K562 (cell line): ENCODE results near the gene TOX2. TPM values are rescaled to one million over a fixed set of nuclear protein-coding genes. Genes with fewer than 3 reads are reported as not detected.

Experiments used
- ATAC-seq: fragments of 200-7000 bp; cut with Tn5 transposase; 3 replicates; pipeline ENCODE4 v1.9.1; 2020; ENCODE audit warnings: moderate library complexity
- BruUV-seq: library from RNA; stranded (reverse); fragments of 400-500 nt; replicated peaks from 2 replicates; lab custom pipeline; 2021; lab: Mats Ljungman, UMichigan
- CTCF ChIA-PET: fragments of 300-600 bp; formaldehyde crosslinking; extraction: SDS; loops from one replicate; lab custom pipeline; 2021; ENCODE audit warnings: low intra/inter-chr PET ratio; lab: Yijun Ruan, JAX
- POLR2A ChIA-PET: fragments of 300-600, 350-650 bp; sonication (Branson Sonifier 250); formaldehyde crosslinking; extraction: SDS; loops from one replicate; lab custom pipeline; 2021; ENCODE audit warnings: antibody characterized with exemption, inconsistent platforms; lab: Yijun Ruan, JAX
- DNase-seq, 4 experiments: peaks; one replicate each; pipeline versions ENCODE4 v3.0.0 to v3.0.0-alpha.2; 2011 to 2018; ENCODE audit warnings: low spot score in 3 of 4, mixed read lengths in 3 of 4; ENCODE audit errors: extremely low read depth in 1 of 4
- FAIRE-seq: peaks from 2 replicates; lab custom pipeline; 2011; peaks lifted over from hg19 to GRCh38; lab: Jason Lieb, UNC
- H2AFZ ChIP-seq: 2 replicates; pipeline ENCODE4 v1.6.0; 2011; ENCODE audit warnings: low read depth, low read length, control low read depth, inconsistent platforms
- H3K27ac ChIP-seq: fragments of 200-600 bp; 3 replicates; pipeline ENCODE4 v1.8.0; 2011; ENCODE audit warnings: low read depth, mild to moderate bottlenecking, control low read depth, inconsistent platforms, low read length, moderate library complexity, mixed read lengths; ENCODE audit errors: extremely low read depth
- H3K27me3 ChIP-seq, 2 experiments: fragments of 300-600 bp in 1 of 2; 2 replicates in 1 of 2; 3 replicates in 1 of 2; pipeline versions ENCODE4 v1.6.0 to v1.8.0; 2011; ENCODE audit warnings: inconsistent platforms in 2 of 2, low read length in 2 of 2, mild to moderate bottlenecking in 1 of 2, mixed read lengths in 1 of 2, moderate library complexity in 1 of 2; ENCODE audit not compliant: control insufficient read depth in 2 of 2, insufficient read depth in 2 of 2
- H3K36me3 ChIP-seq: fragments of 300-600 bp; 3 replicates; pipeline ENCODE4 v1.8.0; 2011; ENCODE audit warnings: mild to moderate bottlenecking, low read length, inconsistent platforms; ENCODE audit not compliant: control insufficient read depth, insufficient read depth
- H3K4me1 ChIP-seq, 2 experiments: fragments of 200-600 bp in 1 of 2; replicated peaks in 1 of 2; 2 replicates in 1 of 2; 3 replicates in 1 of 2; pipeline versions ENCODE4 v1.5.1 to v1.8.0; 2011; ENCODE audit warnings: inconsistent platforms in 2 of 2, low read length in 2 of 2, mild to moderate bottlenecking in 1 of 2, mixed read lengths in 1 of 2, moderate library complexity in 1 of 2; ENCODE audit not compliant: control insufficient read depth in 2 of 2, insufficient read depth in 2 of 2
- H3K4me2 ChIP-seq: 2 replicates; pipeline ENCODE4 v1.6.1; 2011; ENCODE audit warnings: low read length, control low read depth, inconsistent platforms, mixed read lengths; ENCODE audit not compliant: insufficient read depth
- H3K4me3 ChIP-seq: fragments of 200-600 bp; sonication (generic), shearing (Covaris generic); 2 replicates; pipeline ENCODE4 v1.5.1; 2016; ENCODE audit warnings: control low read depth, inconsistent platforms
- H3K79me2 ChIP-seq: fragments of 200-600 bp; 3 replicates; pipeline ENCODE4 v1.8.0; 2011; ENCODE audit warnings: low read length, inconsistent platforms; ENCODE audit not compliant: control insufficient read depth, insufficient read depth
- H3K9ac ChIP-seq, 2 experiments: 2 replicates each; pipeline versions ENCODE4 v1.6.0 to v1.6.1; 2011; ENCODE audit warnings: low read depth in 2 of 2, low read length in 2 of 2, control low read depth in 1 of 2, inconsistent platforms in 1 of 2, mild to moderate bottlenecking in 1 of 2, mixed read lengths in 1 of 2; ENCODE audit not compliant: insufficient read depth in 1 of 2
- H3K9me1 ChIP-seq: one replicate; pipeline ENCODE4 v1.6.0; 2011; ENCODE audit warnings: inconsistent platforms, mild to moderate bottlenecking, low read length, moderate library complexity; ENCODE audit not compliant: control insufficient read depth, insufficient read depth
- H3K9me3 ChIP-seq: replicated peaks from 2 replicates; pipeline ENCODE4 v1.5.1; 2011; ENCODE audit warnings: low read depth, low read length, inconsistent platforms; ENCODE audit not compliant: control insufficient read depth, insufficient read depth
- H4K20me1 ChIP-seq: replicated peaks from 2 replicates; pipeline ENCODE4 v1.6.1; 2011; ENCODE audit warnings: low read length, inconsistent platforms, mixed read lengths; ENCODE audit not compliant: control insufficient read depth, insufficient read depth
- BCOR ChIP-seq: fragments of 450-650 bp; IDR thresholded peaks from 2 replicates; pipeline ENCODE4 v1.6.1; 2016
- L3MBTL2 ChIP-seq: fragments of 450-650 bp; IDR thresholded peaks from 2 replicates; pipeline ENCODE4 v1.6.1; 2016; ENCODE audit warnings: mild to moderate bottlenecking, moderate library complexity
- MAFG ChIP-seq: fragments of 450-650 bp; conservative IDR thresholded peaks from 2 replicates; pipeline ENCODE4 v1.6.1; 2016; ENCODE audit warnings: missing genetic modification characterization, missing compliant biosample characterization
- MCM5 ChIP-seq: fragments of 450-650 bp; IDR thresholded peaks from 2 replicates; pipeline ENCODE4 v1.6.1; 2016; ENCODE audit warnings: low read depth
- PTTG1 ChIP-seq: fragments of 450-650 bp; IDR thresholded peaks from 2 replicates; pipeline ENCODE4 v1.6.1; 2016; ENCODE audit warnings: low read depth, mild to moderate bottlenecking, missing genetic modification characterization, missing compliant biosample characterization
- RBM25 ChIP-seq: fragments of 200-400 bp; formaldehyde crosslinking; IDR thresholded peaks from 2 replicates; pipeline ENCODE4 v1.6.1; 2018; ENCODE audit warnings: low read length, low read depth, moderate library complexity; ENCODE audit not compliant: severe bottlenecking
- WGBS: fragments of 100-300 bp; shearing (Covaris generic); methylation state at CpG from one replicate; pipeline ENCODE4 v1.1.6; 2016; ENCODE audit warnings: low coverage, mixed read lengths; ENCODE audit not compliant: insufficient coverage; ENCODE audit errors: missing lambda C conversion rate; 5-methylcytosine and 5-hydroxymethylcytosine counted together
- in situ Hi-C: fragments of 300-500 bp; cut with MboI; formaldehyde crosslinking; loops from 4 replicates; pipeline ENCODE4 v1.15.0; 2018; ENCODE audit warnings: inconsistent platforms, mixed read lengths
- intact Hi-C: fragments of 100-400 bp; cut with micrococcal nuclease; formaldehyde crosslinking; loops from 2 replicates; pipeline ENCODE4 v1.14.2; 2022
- polyA plus RNA-seq, 8 experiments: library from polyadenylated mRNA; depleted of rRNA in 4 of 8; stranded (reverse) in 5 of 8; unstranded in 3 of 8; fragments of >200 nt; fragmentation: Nextera tagmentation in 2 of 8; fragmentation: Illumina TruSeq in 1 of 8; extraction: Ambion mirVana in 2 of 8; extraction: Trizol in 1 of 8; gene quantifications; 2 replicates each; pipeline versions ENCODE4 v1.2.1 to v1.2.3, GENCODE V29; 2011 to 2014; ENCODE audit warnings: inconsistent platforms in 1 of 8, missing spikeins in 1 of 8
- total RNA-seq, 7 experiments: library from RNA; depleted of rRNA in 6 of 7; stranded (reverse); fragments of >200 nt in 6 of 7; fragmentation: Illumina TruSeq in 2 of 7; extraction: Trizol in 2 of 7; gene quantifications; 2 replicates each; pipeline versions ENCODE4 v1.2.1 to v1.2.3, GENCODE V29; 2011 to 2021; ENCODE audit warnings: low replicate concordance in 1 of 7
- TF ChIP-seq, protein P1 (sequence below): fragments of 450-650 bp; IDR thresholded peaks from 2 replicates; pipeline ENCODE4 v1.6.1; 2016; ENCODE audit warnings: borderline replicate concordance

Gene TOX2
- total and polyA plus RNA-seq, 9 of the 15 experiments (the other 6 are each of a cell fraction or from before 2014, with no cell fraction given): not detected

DNA sequence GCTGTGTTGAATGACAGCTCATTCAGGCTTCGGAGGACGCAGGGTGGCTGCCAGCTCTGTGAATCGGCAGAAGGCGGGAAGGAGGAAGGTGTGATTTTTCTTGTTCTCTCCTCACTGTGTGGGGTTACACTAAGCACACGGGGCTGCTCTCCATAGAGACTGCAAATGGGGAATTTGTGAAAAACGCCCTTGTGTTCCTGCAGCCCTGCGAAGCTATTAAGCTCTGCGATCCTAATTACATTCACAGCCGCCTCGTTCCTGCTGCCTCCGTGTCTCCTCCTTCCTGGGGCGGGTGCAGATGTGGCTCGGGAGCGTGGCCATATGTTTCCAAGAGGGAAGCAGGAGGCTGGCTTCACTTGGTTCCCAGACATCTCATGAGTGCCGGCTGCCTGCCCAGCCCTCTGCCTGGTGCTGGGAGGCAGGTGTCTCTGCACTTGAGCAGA is 124.0 kb downstream of the TOX2 start:
- no peak for ATAC-seq
- Histone ChIP-seq H3K9ac (no peak overlapping the region), H3K9me3 (no peaks in the 10 kb centered on the region), H3K36me3 (no peaks in the 10 kb centered on the region), H3K4me1 (no peaks in the 10 kb centered on the region), H3K4me3 (no peak overlapping the region), H4K20me1 (no peaks in the 10 kb centered on the region), H3K9me1 (no peaks in the 10 kb centered on the region), H3K79me2 (no peaks in the 10 kb centered on the region), H3K27ac (no peak overlapping the region), H2AFZ (no peak overlapping the region), H3K4me2 (no peak overlapping the region), H3K27me3 (peaks cover 9 to 47% of the 10 kb centered on the region in 2 experiments; a peak in 4 of 5 replicates)
- TF ChIP-seq PTTG1 (tag): no peak
- no peak for TF ChIP-seq BCOR
- no peak for TF ChIP-seq RBM25
- no peak for TF ChIP-seq MAFG (tag)
- TF ChIP-seq MCM5: no peak
- TF ChIP-seq L3MBTL2: peak; percentile 33; the same call in 1 of the 2 replicates
- TF ChIP-seq, protein P1, sequence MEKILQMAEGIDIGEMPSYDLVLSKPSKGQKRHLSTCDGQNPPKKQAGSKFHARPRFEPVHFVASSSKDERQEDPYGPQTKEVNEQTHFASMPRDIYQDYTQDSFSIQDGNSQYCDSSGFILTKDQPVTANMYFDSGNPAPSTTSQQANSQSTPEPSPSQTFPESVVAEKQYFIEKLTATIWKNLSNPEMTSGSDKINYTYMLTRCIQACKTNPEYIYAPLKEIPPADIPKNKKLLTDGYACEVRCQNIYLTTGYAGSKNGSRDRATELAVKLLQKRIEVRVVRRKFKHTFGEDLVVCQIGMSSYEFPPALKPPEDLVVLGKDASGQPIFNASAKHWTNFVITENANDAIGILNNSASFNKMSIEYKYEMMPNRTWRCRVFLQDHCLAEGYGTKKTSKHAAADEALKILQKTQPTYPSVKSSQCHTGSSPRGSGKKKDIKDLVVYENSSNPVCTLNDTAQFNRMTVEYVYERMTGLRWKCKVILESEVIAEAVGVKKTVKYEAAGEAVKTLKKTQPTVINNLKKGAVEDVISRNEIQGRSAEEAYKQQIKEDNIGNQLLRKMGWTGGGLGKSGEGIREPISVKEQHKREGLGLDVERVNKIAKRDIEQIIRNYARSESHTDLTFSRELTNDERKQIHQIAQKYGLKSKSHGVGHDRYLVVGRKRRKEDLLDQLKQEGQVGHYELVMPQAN: no peak
- intact Hi-C loops (no loop called here), in situ Hi-C loops (no loop called here)
- FAIRE-seq: no peak
- WGBS: under 1% methylated on average over 13 of the region's 15 CpGs
- no peak for DNase-seq
- CTCF ChIA-PET: no interaction called here
- POLR2A ChIA-PET: interaction anchor here (0.6 kb wide), 1 partner anchor 713 kb away, joined by 4 read pairs; no protein-coding TSS in a partner anchor
- BruUV-seq: no TSS peak
